Measurements from ENCODE around the gene ZDHHC14. TPM values are rescaled to one million over a fixed set of nuclear protein-coding genes. Genes with fewer than 3 reads are reported as not detected.
"Not testable (repeated sequence)": the region's sequence is repeated elsewhere in the genome, so short reads cannot be mapped to it uniquely, and the experiment has no call there.

ZDHHC14 gene
- total RNA-seq, 1 experiment from 2014 or later: 17.3 TPM

- Mint-ChIP-seq H3K27me3 (ENCODE audit: unreplicated experiment) (no peaks in the 10 kb centered on the region), H3K36me3 (ENCODE audit: insufficient read depth, unreplicated experiment) (no peaks in the 10 kb centered on the region), H3K4me1 (ENCODE audit: low read depth, unreplicated experiment) (peaks cover 8% of the 10 kb centered on the region), H3K4me3 (ENCODE audit: low read depth, unreplicated experiment) (no peak overlapping the region), H3K27ac (ENCODE audit: unreplicated experiment) (no peak overlapping the region), H3K9me3 (ENCODE audit: low read depth, unreplicated experiment) (peaks cover 4% of the 10 kb centered on the region)
- no peak for TF ChIP-seq CTCF (IDR thresholded peaks at IDR 0.05; ENCODE audit: unreplicated experiment)
- CTCF ChIA-PET: no interaction called here
- intact Hi-C loops (cut with micrococcal nuclease; ENCODE audit: unreplicated experiment): no loop called here
- no peak for DNase-seq
- BruUV-seq (replicated peaks): no TSS peak
Measured at GRCh38 chr6:157585274-157586087, 204.5 kb downstream of the ZDHHC14 start.

GRCh38 chr6:157586088-157586414 lies 205.1 kb downstream of the ZDHHC14 start:
- H3K4me3 Mint-ChIP-seq (ENCODE audit: low read depth, unreplicated experiment): no peak overlapping the region
- DNase-seq: no peak
- CTCF ChIA-PET: no interaction called here
- peak overlapping the region; percentile 9 for H3K27ac Mint-ChIP-seq (ENCODE audit: unreplicated experiment)
- intact Hi-C loops (cut with micrococcal nuclease; ENCODE audit: unreplicated experiment): no loop called here
- no TSS peak for BruUV-seq (replicated peaks)
- H3K36me3 Mint-ChIP-seq (ENCODE audit: insufficient read depth, unreplicated experiment): no peaks in the 10 kb centered on the region
- TF ChIP-seq CTCF (IDR thresholded peaks at IDR 0.05; ENCODE audit: unreplicated experiment): no peak
- no peaks in the 10 kb centered on the region for H3K27me3 Mint-ChIP-seq (ENCODE audit: unreplicated experiment)
- peaks cover 4% of the 10 kb centered on the region for H3K9me3 Mint-ChIP-seq (ENCODE audit: low read depth, unreplicated experiment)
- peaks cover 3% of the 10 kb centered on the region for H3K4me1 Mint-ChIP-seq (ENCODE audit: low read depth, unreplicated experiment)

- H3K27ac Mint-ChIP-seq (ENCODE audit: unreplicated experiment): peak overlapping the region; percentile 9
- no peak for TF ChIP-seq CTCF (IDR thresholded peaks at IDR 0.05; ENCODE audit: unreplicated experiment)
- H3K4me3 Mint-ChIP-seq (ENCODE audit: low read depth, unreplicated experiment): no peak overlapping the region
- DNase-seq: no peak
- CTCF ChIA-PET: no interaction called here
- H3K4me1 Mint-ChIP-seq (ENCODE audit: low read depth, unreplicated experiment): no peaks in the 10 kb centered on the region
- H3K27me3 Mint-ChIP-seq (ENCODE audit: unreplicated experiment): no peaks in the 10 kb centered on the region
- H3K9me3 Mint-ChIP-seq (ENCODE audit: low read depth, unreplicated experiment): peaks cover 4% of the 10 kb centered on the region
- H3K36me3 Mint-ChIP-seq (ENCODE audit: insufficient read depth, unreplicated experiment): no peaks in the 10 kb centered on the region
- BruUV-seq (replicated peaks): no TSS peak
- intact Hi-C loops (cut with micrococcal nuclease; ENCODE audit: unreplicated experiment): no loop called here
Measured at GRCh38 chr6:157586476-157587126, 205.6 kb downstream of the ZDHHC14 start.

GRCh38 chr6:157587127-157587926 lies 206.3 kb downstream of the ZDHHC14 start:
- Mint-ChIP-seq H3K9me3 (ENCODE audit: low read depth, unreplicated experiment) (peaks cover 4% of the 10 kb centered on the region), H3K27ac (ENCODE audit: unreplicated experiment) (no peak overlapping the region), H3K4me1 (ENCODE audit: low read depth, unreplicated experiment) (no peaks in the 10 kb centered on the region), H3K27me3 (ENCODE audit: unreplicated experiment) (no peaks in the 10 kb centered on the region), H3K4me3 (ENCODE audit: low read depth, unreplicated experiment) (no peak overlapping the region), H3K36me3 (ENCODE audit: insufficient read depth, unreplicated experiment) (no peaks in the 10 kb centered on the region)
- intact Hi-C loops (cut with micrococcal nuclease; ENCODE audit: unreplicated experiment): no loop called here
- no TSS peak for BruUV-seq (replicated peaks)
- no peak for DNase-seq
- TF ChIP-seq CTCF (IDR thresholded peaks at IDR 0.05; ENCODE audit: unreplicated experiment): no peak
- CTCF ChIA-PET: no interaction called here

- H3K4me1 Mint-ChIP-seq (ENCODE audit: low read depth, unreplicated experiment); BruUV-seq (replicated peaks); H3K27me3 Mint-ChIP-seq (ENCODE audit: unreplicated experiment); H3K27ac Mint-ChIP-seq (ENCODE audit: unreplicated experiment); H3K36me3 Mint-ChIP-seq (ENCODE audit: insufficient read depth, unreplicated experiment); CTCF ChIA-PET; H3K4me3 Mint-ChIP-seq (ENCODE audit: low read depth, unreplicated experiment); H3K9me3 Mint-ChIP-seq (ENCODE audit: low read depth, unreplicated experiment); DNase-seq: not testable (repeated sequence)
- intact Hi-C loops (cut with micrococcal nuclease; ENCODE audit: unreplicated experiment): loop anchor here (10.0 kb wide), 1 partner anchor 116 kb away; no protein-coding TSS in a partner anchor
Measured at GRCh38 chr6:157590654-157591053, 209.7 kb downstream of the ZDHHC14 start.

All from Calu3 (cell line).